Neural progenitor cell (in vitro differentiated cells): ENCODE results near the gene TARBP1. TPM values are rescaled to one million over a fixed set of nuclear protein-coding genes. Genes with fewer than 3 reads are reported as not detected.

Experiments
- DNase-seq: peaks from one replicate; pipeline ENCODE4 v3.0.0-alpha.2; 2016; ENCODE audit warnings: low spot score
- H2AFZ ChIP-seq: fragments of 200-600 bp; sonication (generic); replicated peaks from 2 replicates; pipeline ENCODE4 v1.6.1; 2016; ENCODE audit warnings: antibody characterized with exemption
- H3F3A ChIP-seq: fragments of 200-600 bp; sonication (generic); 2 replicates; pipeline ENCODE4 v1.6.1; 2016; ENCODE audit warnings: antibody characterized with exemption, low read depth
- H3K27ac ChIP-seq: fragments of 200-600 bp; sonication (generic); 2 replicates; pipeline ENCODE4 v1.5.1; 2016; ENCODE audit warnings: mild to moderate bottlenecking
- H3K27me3 ChIP-seq: fragments of 200-600 bp; sonication (generic); 2 replicates; pipeline ENCODE4 v1.6.1; 2016; ENCODE audit warnings: mild to moderate bottlenecking, moderate library complexity
- H3K36me3 ChIP-seq: fragments of 200-600 bp; sonication (generic); 2 replicates; pipeline ENCODE4 v1.5.1; 2016
- H3K4me1 ChIP-seq: fragments of 200-600 bp; sonication (generic); 2 replicates; pipeline ENCODE4 v1.6.1; 2016; ENCODE audit warnings: mixed run types
- H3K4me2 ChIP-seq: fragments of 200-600 bp; sonication (generic); 2 replicates; pipeline ENCODE4 v1.6.1; 2016
- H3K4me3 ChIP-seq: fragments of 200-600 bp; sonication (generic); 2 replicates; pipeline ENCODE4 v1.5.1; 2016
- H3K79me2 ChIP-seq: fragments of 200-600 bp; sonication (generic); 2 replicates; pipeline ENCODE4 v1.6.1; 2016; ENCODE audit warnings: low read depth
- H3K9ac ChIP-seq: fragments of 200-600 bp; sonication (generic); 2 replicates; pipeline ENCODE4 v1.6.1; 2016
- H3K9me3 ChIP-seq: fragments of 200-600 bp; sonication (generic); 2 replicates; pipeline ENCODE4 v1.5.1; 2016; ENCODE audit warnings: low read depth
- H4K20me1 ChIP-seq: fragments of 200-600 bp; sonication (generic); 2 replicates; pipeline ENCODE4 v1.6.1; 2016; ENCODE audit warnings: low read depth
- H3K27ac Mint-ChIP-seq: 3 replicates; pipeline ENCODE4 v1.8.0; 2021; ENCODE audit warnings: mixed read lengths
- H3K27me3 Mint-ChIP-seq: 2 replicates; pipeline ENCODE4 v1.8.0; 2022; ENCODE audit warnings: low read depth, mild to moderate bottlenecking, inconsistent platforms, moderate library complexity, mixed read lengths; ENCODE audit not compliant: insufficient read depth
- H3K36me3 Mint-ChIP-seq: 3 replicates; pipeline ENCODE4 v1.8.0; 2021; ENCODE audit warnings: mixed read lengths
- H3K4me1 Mint-ChIP-seq: 3 replicates; pipeline ENCODE4 v1.8.0; 2021; ENCODE audit warnings: mixed read lengths
- H3K4me3 Mint-ChIP-seq: 3 replicates; pipeline ENCODE4 v1.8.0; 2021; ENCODE audit warnings: mild to moderate bottlenecking, moderate library complexity, mixed read lengths
- H3K9me3 Mint-ChIP-seq: 3 replicates; pipeline ENCODE4 v1.8.0; 2020; ENCODE audit warnings: mixed read lengths
- CTCF ChIP-seq: fragments of 200-600 bp; sonication (generic); IDR thresholded peaks from 2 replicates; pipeline ENCODE4 v1.5.1; 2017; ENCODE audit warnings: antibody characterized with exemption, mild to moderate bottlenecking
- EZH2 ChIP-seq: fragments of 200-600 bp; sonication (generic); IDR thresholded peaks from 2 replicates; pipeline ENCODE4 v1.6.1; 2017; ENCODE audit warnings: antibody characterized with exemption, mild to moderate bottlenecking, moderate library complexity
- EZH2phosphoT487 ChIP-seq: fragments of 200-600 bp; sonication (generic); IDR thresholded peaks from 2 replicates; pipeline ENCODE4 v1.6.1; 2017; ENCODE audit warnings: antibody characterized with exemption
- total RNA-seq: library from RNA; depleted of rRNA; stranded (reverse); fragments of >200 nt; gene quantifications from 2 replicates; pipeline ENCODE4 v1.2.3, GENCODE V29; 2015; ENCODE audit warnings: low replicate concordance

Gene TARBP1
- total RNA-seq, 1 donor from 2014 or later: 99.0 TPM

GRCh38 chr1:234469376-234469775, 9.6 kb downstream of the TARBP1 start:
- TF ChIP-seq EZH2 (no peak), CTCF (no peak), EZH2phosphoT487 (no peak)
- H3K36me3 Mint-ChIP-seq: peaks cover 24% of the 10 kb centered on the region
- H3K27me3 Mint-ChIP-seq: no peaks in the 10 kb centered on the region
- no peaks in the 10 kb centered on the region for H4K20me1 ChIP-seq
- no peak overlapping the region for H2AFZ ChIP-seq
- H3K4me2 ChIP-seq: no peak overlapping the region
- H3K4me1 ChIP-seq: no peaks in the 10 kb centered on the region
- H3K36me3 ChIP-seq: peaks cover 4% of the 10 kb centered on the region
- H3K9ac ChIP-seq: no peak overlapping the region
- no peaks in the 10 kb centered on the region for H3F3A ChIP-seq
- no peak overlapping the region for H3K27ac Mint-ChIP-seq
- no peaks in the 10 kb centered on the region for H3K9me3 Mint-ChIP-seq
- no peak overlapping the region for H3K4me3 Mint-ChIP-seq
- DNase-seq: no peak
- H3K27ac ChIP-seq: no peak overlapping the region
- no peaks in the 10 kb centered on the region for H3K27me3 ChIP-seq
- no peaks in the 10 kb centered on the region for H3K9me3 ChIP-seq
- H3K4me3 ChIP-seq: no peak overlapping the region
- peaks cover 22% of the 10 kb centered on the region for H3K79me2 ChIP-seq
- H3K4me1 Mint-ChIP-seq: no peaks in the 10 kb centered on the region

- Mint-ChIP-seq H3K27me3 (no peaks in the 10 kb centered on the region), H3K36me3 (peaks cover 25% of the 10 kb centered on the region), H3K9me3 (no peaks in the 10 kb centered on the region), H3K4me3 (no peak overlapping the region), H3K4me1 (no peaks in the 10 kb centered on the region), H3K27ac (no peak overlapping the region)
- H3K27ac ChIP-seq: no peak overlapping the region
- H3K9me3 ChIP-seq: no peaks in the 10 kb centered on the region
- no peak overlapping the region for H2AFZ ChIP-seq
- peaks cover 9% of the 10 kb centered on the region for H3K36me3 ChIP-seq
- H3F3A ChIP-seq: no peaks in the 10 kb centered on the region
- no peaks in the 10 kb centered on the region for H3K27me3 ChIP-seq
- no peaks in the 10 kb centered on the region for H3K4me1 ChIP-seq
- no peak for DNase-seq
- no peak overlapping the region for H3K9ac ChIP-seq
- TF ChIP-seq EZH2 (no peak), EZH2phosphoT487 (no peak), CTCF (no peak)
- no peak overlapping the region for H3K4me3 ChIP-seq
- no peaks in the 10 kb centered on the region for H4K20me1 ChIP-seq
- no peak overlapping the region for H3K4me2 ChIP-seq
- peaks cover 14% of the 10 kb centered on the region for H3K79me2 ChIP-seq
Measured at GRCh38 chr1:234468580-234468979, 10.4 kb downstream of the TARBP1 start.

GRCh38 chr1:234467821-234468220, 11.2 kb downstream of the TARBP1 start:
- H2AFZ ChIP-seq: no peak overlapping the region
- no peak overlapping the region for H3K27ac Mint-ChIP-seq
- no peaks in the 10 kb centered on the region for H3K9me3 ChIP-seq
- no peak for DNase-seq
- no peaks in the 10 kb centered on the region for H3K4me1 ChIP-seq
- H3K4me3 Mint-ChIP-seq: no peak overlapping the region
- no peak overlapping the region for H3K27ac ChIP-seq
- peaks cover 28% of the 10 kb centered on the region for H3K36me3 Mint-ChIP-seq
- TF ChIP-seq EZH2 (no peak), EZH2phosphoT487 (no peak), CTCF (no peak)
- no peaks in the 10 kb centered on the region for H3K27me3 Mint-ChIP-seq
- peaks cover 9% of the 10 kb centered on the region for H3K36me3 ChIP-seq
- no peak overlapping the region for H3K9ac ChIP-seq
- H3F3A ChIP-seq: no peaks in the 10 kb centered on the region
- H4K20me1 ChIP-seq: no peaks in the 10 kb centered on the region
- no peak overlapping the region for H3K4me2 ChIP-seq
- no peaks in the 10 kb centered on the region for H3K9me3 Mint-ChIP-seq
- H3K27me3 ChIP-seq: no peaks in the 10 kb centered on the region
- H3K4me1 Mint-ChIP-seq: no peaks in the 10 kb centered on the region
- H3K79me2 ChIP-seq: peaks cover 6% of the 10 kb centered on the region
- no peak overlapping the region for H3K4me3 ChIP-seq
